NCI-H226 (cell line): ENCODE results near the gene RABGAP1L.
A peak's percentile ranks its signal among the peaks of the same experiment; 100 is the strongest.
"Not testable (repeated sequence)": the region's sequence is repeated elsewhere in the genome, so short reads cannot be mapped to it uniquely, and the experiment has no call there.

Experiments used
- DNase-seq: peaks from one replicate; pipeline ENCODE4 v3.0.0-alpha.2; 2015

Gene RABGAP1L

DNA sequence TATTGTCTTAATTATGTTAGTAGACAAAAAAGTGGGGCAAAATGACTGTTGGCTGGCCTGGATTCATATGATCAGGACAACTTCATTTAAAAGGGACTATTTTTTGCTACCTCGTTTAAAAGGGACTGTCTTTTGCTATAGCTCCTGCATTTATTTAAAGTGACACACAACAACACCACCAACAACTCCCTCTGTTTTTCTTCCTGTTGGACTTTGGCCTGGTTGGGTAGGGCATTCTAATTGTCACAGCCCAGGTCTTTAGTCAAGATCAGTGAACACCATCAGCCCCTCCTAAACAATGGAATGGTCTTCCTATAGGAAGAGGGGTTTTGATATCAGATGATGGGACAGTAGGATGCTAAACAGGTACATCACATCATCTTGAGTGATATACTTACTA is 530.2 kb downstream of the RABGAP1L start:
- DNase-seq, result no peak

- no peak for DNase-seq
These were observed 530.9 kb downstream of the RABGAP1L start for GRCh38 chr1:174690266-174690665.

GRCh38 chr1:174692313-174692712 is 533.0 kb downstream of the RABGAP1L start:
- peak; percentile 28 for DNase-seq

DNA sequence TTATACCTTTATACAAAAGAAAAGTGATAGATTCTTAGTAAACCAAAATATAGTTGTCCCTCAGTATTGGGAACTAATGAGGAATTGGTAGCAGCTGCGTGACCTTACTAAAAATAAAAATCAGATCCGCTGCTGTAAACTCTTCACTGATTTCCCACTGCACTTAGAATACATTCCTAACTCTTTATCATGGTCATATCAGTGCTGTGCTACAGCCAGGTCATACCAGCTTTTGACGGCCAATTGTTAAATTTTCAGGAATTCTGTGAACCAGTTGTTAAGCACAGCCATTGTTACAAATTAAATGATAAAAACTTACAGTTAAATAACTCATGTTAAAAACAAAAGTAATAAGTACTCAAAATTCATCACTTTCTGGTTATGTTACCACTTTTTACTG is 533.8 kb downstream of the RABGAP1L start:
- no peak for DNase-seq

DNA sequence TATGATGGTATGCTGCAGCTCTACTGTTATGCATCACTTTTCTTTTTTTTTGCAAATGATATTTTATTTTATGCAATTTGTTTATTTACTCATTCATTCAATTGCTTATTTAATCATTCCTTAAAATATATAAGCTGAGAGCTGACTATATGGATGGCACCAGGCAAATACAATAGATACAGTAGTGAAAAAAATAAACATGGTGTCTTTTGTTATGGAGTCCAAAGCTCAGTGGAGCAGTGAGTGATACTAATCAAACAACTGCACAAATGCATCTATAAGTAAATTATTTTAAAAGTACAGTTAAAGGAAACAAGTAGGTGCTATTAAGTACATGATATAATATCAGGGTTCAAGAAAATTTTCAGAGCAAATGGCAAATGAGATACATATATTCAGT is 534.2 kb downstream of the RABGAP1L start:
- DNase-seq, result not testable (repeated sequence)

- no peak for DNase-seq
These were observed 536.9 kb downstream of the RABGAP1L start for GRCh38 chr1:174696026-174696821.

DNA sequence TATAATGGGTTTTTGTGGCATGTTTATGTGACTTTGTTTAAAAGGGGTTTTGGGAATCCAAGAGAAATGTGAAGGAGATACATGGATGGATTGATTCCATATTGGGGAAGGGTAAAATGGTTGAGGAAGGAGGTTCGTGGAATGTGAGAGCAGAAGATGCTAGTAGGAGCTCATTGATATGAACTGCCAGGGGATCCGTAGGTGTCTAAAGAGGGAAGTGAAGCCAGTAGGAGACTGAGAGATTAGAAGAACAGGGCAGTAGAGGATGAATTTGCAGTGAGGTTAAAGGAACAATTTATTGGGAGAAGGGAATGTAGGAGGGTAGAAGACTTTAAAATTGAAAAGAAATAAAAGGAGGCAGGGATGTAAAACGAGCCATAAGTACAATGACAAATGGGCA is 541.0 kb downstream of the RABGAP1L start:
- no peak for DNase-seq

- DNase-seq, result no peak
These were observed 541.5 kb downstream of the RABGAP1L start for GRCh38 chr1:174700775-174701174.

DNA sequence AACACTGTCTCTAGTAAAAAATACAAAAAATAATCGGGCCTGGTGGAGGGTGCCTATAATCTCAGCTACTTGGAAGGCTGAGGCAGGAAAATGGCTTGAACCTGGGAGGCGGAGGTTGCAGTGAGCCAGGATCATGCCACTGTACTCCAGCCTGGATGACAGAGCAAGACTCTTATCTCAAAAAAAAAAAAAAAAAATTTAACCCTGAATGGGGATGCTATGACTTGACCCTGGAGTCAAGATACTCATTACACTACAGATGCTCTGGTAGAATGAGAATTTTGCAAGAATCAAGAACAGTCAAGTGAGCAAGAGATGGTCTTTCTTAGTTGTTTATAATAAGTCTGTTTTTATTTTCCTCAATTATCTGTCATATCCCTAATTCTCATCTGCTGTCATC is 542.2 kb downstream of the RABGAP1L start:
- no peak for DNase-seq

DNA sequence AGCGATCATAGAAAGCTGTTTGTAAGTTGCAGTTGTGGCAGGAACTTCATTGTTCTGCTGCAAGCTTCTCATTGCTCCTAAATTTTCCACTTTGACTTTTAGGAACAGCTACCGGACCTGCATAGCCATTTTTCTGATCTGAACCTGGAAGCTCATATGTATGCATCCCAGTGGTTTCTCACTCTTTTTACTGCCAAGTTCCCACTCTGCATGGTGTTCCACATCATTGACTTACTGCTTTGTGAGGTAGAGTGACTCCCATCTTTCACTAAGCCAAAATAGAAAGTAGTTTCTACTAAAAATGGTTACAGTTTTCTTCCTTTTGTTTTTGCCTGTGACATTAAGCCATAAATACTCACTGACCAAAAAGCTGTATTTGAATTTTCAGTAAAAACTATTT is 542.7 kb downstream of the RABGAP1L start:
- no peak for DNase-seq

GRCh38 chr1:174703309-174703708 is 544.0 kb downstream of the RABGAP1L start:
- DNase-seq, result no peak

- DNase-seq, result no peak
These were observed 545.0 kb downstream of the RABGAP1L start for GRCh38 chr1:174704300-174704699.

GRCh38 chr1:174710868-174711845 is 551.8 kb downstream of the RABGAP1L start:
- no peak for DNase-seq

GRCh38 chr1:174711848-174712247 is 552.5 kb downstream of the RABGAP1L start:
- not testable (repeated sequence) for DNase-seq

- no peak for DNase-seq
These were observed 553.2 kb downstream of the RABGAP1L start for GRCh38 chr1:174712541-174712940.

- DNase-seq, result no peak
These were observed 554.5 kb downstream of the RABGAP1L start for GRCh38 chr1:174713796-174714195.

GRCh38 chr1:174719194-174719593 is 559.9 kb downstream of the RABGAP1L start:
- DNase-seq, result no peak

- no peak for DNase-seq
These were observed 561.3 kb downstream of the RABGAP1L start for GRCh38 chr1:174720618-174721017.

- no peak for DNase-seq
These were observed 561.9 kb downstream of the RABGAP1L start for GRCh38 chr1:174721246-174721645.

- no peak for DNase-seq
These were observed 564.5 kb downstream of the RABGAP1L start for GRCh38 chr1:174723816-174724215.

GRCh38 chr1:174724219-174724618 is 564.9 kb downstream of the RABGAP1L start:
- no peak for DNase-seq

- no peak for DNase-seq
These were observed 567.0 kb downstream of the RABGAP1L start for GRCh38 chr1:174726167-174726879.
